Globus pallidus (tissue), 1 donor: ENCODE results near the gene NXPH4.

ENCODE experiments used
- DNase-seq: peaks from one replicate; pipeline ENCODE4 v3.0.0-alpha.2; 2015; ENCODE audit warnings: low spot score

NXPH4 gene

DNA sequence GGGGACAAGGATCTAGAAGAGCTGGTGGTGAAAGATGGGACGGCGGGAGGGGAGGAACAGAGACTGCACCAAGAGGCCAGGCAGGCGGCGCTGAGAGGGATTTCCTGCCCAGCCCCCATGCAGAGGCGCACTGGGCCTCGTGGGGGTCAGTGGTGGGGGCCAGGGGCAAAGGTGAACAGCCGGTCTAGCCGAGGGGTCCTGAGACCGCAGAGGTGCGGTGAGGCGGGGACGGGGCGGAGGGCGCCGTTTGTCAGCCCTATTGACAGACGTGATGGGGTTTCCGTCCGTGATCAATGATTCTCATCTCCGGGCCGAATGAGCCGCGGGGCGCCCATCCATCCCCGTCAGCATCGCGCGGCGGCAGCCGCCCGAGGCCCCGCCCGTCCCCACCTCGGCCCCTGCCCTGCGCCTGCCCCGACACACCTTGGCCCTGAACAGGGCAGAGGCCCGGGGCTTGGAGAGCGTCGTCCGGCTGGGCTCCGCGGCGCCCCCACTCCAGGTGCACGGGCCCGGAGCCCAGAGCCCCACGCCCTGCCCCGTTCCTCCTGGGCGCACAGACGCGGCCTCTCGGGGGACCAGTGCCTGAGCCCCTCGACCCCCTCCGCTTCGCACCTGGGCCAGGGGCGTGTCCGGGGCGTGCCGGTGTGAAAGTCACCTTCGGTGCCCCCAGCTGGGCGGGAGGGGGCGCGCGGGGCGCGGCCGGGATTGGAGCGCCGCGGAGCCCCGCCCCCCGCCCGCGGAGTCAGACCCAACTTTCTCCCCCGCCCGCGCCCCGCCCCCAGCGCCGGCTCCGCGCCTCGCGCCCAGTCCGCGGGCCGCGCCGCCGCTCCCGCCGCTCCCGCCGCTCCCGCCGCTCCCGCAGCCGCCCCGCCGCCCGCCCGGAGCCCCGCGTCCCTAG, at the start of gene NXPH4:
Gene NXPH4 (plus strand): TSS at position 781 of the 898 bp plus-strand sequence. CDS start 176 bp downstream, outside the sequence.
- no peak for DNase-seq

DNA sequence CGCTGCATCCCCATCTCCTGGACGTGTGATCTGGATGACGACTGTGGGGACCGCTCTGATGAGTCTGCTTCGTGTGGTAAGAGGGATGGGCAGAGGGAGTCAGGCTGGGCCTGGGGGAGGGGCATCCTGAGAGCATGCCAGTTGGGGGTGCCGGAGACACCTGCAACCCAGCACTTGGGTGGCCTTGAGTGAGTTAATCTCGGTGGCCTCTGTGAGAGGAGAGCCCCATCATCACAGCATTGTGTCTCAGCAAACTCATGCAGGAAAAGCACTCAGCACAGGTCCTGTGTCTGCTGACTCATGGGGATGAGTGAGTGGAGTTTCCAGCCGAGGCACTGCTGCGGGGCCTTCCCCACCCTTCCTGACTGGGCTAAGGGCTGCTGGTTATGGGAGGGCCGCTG, 49.6 kb upstream of the NXPH4 start:
- no peak for DNase-seq

DNA sequence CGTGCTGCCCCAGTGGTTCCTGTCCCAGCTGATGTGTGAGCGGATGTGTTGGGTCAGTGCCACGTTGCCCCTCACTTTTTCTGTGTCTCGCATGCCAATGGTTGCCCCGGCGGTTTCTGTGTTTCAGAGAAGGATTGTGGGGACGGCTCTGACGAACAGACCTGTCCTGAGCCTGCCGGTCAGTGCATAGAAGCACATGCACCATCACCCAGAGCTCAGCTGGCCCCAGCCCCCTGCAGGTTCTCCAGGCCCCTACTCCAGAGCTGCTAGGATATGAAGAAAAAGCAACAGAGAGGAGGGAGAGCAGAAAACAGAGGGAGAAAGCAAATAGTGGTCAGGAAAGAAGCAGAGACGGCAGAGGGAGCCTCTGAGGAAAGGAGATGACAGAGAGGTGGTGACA, 48.5 kb upstream of the NXPH4 start:
- DNase-seq: no peak

DNA sequence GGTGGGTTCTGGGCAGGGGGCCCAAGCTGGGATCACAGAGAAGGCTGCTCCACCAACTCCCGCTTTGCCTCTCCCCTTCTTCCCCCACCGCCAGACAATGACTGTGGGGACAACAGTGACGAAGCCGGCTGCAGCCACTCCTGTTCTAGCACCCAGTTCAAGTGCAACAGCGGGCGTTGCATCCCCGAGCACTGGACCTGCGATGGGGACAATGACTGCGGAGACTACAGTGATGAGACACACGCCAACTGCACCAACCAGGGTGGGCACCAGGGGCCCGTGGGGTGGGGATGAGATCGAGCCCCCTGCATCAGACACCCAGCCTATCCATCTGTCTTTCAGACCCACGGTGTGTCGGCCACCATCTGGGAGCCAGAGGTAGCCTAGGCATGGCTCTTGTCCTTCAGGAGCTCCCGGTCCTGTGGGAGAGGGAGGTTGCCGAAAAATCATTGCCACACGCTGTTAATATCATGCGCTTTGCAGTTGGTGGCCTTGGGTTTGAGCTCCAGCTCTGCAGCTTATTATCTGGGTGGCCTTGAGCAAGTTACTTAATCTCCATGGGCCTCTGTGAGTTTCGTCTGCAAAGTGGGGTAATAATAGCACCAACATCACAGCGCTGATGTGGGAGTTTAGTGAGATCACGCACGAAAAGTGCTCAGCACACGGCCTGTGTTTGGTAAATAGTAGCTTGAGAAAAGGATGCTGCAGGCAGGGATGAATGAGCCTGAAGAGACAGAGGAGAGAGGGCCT, 47.4 kb upstream of the NXPH4 start:
- DNase-seq: no peak

DNA sequence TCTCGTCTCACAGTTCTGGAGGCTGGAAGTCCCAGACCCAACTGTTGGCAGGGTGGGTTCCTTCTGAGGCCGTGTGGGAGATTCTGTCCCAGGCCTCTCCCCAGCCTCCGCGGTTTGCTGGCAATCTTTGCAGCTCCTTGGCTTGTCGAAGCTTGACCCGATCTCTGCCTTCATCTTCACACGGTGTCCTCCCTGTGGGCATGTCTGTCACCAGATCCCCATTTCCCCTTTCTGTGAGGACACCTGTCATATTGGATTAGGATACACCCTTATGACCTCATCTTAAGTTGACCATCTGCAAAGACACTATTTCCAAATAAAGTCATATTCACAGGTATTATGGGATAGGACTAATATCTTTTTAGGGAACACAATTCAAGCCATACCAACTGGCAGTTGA, 46.6 kb upstream of the NXPH4 start:
- no peak for DNase-seq

GRCh38 chr12:57170408-57170807, 46.2 kb upstream of the NXPH4 start:
- no peak for DNase-seq

- DNase-seq: no peak
These were observed 45.7 kb upstream of the NXPH4 start for GRCh38 chr12:57170927-57171326.

DNA sequence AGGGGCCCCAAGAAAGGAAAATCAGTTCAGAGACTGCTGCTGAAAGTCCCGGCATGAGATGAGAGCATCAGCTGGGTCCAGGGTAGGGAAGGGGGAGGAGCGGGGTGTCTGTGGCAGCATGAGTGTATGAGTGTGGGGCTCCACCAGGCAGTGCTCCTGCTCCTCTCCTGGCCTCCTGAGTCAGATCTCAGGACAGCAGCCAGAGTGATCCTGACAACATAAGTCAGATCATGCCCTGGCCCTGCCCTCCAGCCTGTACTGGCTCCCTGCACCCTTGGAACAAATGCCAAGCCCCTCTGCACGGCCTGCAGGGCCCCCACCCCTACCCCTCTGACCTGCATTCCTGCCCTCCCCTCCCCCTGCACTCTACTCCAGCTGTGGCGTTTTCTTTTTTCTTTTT, 44.9 kb upstream of the NXPH4 start:
- no peak for DNase-seq

GRCh38 chr12:57173089-57173488, 43.5 kb upstream of the NXPH4 start:
- no peak for DNase-seq

DNA sequence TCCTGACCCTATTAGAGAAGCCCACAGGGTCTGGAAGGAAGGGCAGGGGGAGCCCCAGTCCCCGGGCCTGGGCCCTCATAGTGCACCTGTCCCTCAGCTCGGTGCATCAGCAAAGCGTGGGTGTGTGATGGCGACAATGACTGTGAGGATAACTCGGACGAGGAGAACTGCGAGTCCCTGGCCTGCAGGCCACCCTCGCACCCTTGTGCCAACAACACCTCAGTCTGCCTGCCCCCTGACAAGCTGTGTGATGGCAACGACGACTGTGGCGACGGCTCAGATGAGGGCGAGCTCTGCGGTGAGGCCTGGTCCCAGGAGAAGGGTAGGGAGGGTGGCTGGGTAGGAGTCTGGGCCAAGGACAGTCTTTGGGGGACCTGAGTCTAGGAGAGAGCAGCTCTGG, 42.9 kb upstream of the NXPH4 start:
- no peak for DNase-seq

- peak; percentile 71 for DNase-seq
These were observed 41.0 kb upstream of the NXPH4 start for GRCh38 chr12:57175428-57176138.

DNA sequence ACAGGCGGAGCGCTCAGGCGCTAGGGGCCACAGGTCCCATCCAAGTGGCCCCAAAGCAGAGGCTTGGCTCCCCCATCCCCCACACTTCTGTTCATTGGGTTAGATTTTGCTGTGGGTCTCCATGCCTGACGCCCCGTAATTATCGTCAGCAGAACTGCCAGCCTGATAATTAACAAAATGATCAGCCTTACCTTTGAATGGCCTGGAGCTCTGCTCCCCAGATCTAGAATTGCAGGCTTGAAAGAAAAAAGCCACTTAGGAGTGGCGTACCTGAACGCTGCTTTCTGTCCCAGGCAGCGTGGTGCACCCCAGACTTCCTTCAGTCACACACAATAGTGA, 40.5 kb upstream of the NXPH4 start:
- no peak for DNase-seq

GRCh38 chr12:57176846-57177245, 39.7 kb upstream of the NXPH4 start:
- DNase-seq: no peak

GRCh38 chr12:57177354-57177753, 39.2 kb upstream of the NXPH4 start:
- no peak for DNase-seq

DNA sequence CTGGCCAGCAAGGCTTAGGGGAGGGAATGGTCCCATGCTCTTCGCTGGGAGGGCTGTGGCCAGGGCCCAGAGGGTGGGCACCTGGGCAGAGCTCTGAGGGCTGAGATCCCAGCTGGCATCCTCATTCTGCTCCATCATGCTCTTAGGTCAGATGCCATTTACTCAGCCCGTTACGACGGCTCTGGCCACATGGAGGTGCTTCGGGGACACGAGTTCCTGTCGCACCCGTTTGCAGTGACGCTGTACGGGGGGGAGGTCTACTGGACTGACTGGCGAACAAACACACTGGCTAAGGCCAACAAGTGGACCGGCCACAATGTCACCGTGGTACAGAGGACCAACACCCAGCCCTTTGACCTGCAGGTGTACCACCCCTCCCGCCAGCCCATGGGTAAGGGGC, 38.4 kb upstream of the NXPH4 start:
- DNase-seq: no peak

DNA sequence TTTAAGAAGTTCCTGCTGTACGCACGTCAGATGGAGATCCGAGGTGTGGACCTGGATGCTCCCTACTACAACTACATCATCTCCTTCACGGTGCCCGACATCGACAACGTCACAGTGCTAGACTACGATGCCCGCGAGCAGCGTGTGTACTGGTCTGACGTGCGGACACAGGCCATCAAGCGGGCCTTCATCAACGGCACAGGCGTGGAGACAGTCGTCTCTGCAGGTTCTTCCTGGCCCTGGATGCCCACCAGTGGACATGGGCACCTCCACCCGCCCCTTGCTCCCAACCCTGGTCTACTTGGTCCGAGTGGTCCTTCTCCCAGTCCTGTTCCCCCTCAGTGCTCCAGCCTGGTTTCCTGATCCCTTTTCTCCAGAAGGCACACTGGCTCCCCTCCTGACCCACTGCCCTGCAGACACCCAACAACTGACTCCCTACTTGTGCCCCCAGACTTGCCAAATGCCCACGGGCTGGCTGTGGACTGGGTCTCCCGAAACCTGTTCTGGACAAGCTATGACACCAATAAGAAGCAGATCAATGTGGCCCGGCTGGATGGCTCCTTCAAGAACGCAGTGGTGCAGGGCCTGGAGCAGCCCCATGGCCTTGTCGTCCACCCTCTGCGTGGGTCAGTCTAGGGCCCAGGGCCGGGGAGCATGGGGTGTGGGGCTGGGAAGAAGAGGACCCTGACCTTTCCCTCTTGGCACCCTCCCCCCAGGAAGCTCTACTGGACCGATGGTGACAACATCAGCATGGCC, 37.1 kb upstream of the NXPH4 start:
- DNase-seq: no peak

DNA sequence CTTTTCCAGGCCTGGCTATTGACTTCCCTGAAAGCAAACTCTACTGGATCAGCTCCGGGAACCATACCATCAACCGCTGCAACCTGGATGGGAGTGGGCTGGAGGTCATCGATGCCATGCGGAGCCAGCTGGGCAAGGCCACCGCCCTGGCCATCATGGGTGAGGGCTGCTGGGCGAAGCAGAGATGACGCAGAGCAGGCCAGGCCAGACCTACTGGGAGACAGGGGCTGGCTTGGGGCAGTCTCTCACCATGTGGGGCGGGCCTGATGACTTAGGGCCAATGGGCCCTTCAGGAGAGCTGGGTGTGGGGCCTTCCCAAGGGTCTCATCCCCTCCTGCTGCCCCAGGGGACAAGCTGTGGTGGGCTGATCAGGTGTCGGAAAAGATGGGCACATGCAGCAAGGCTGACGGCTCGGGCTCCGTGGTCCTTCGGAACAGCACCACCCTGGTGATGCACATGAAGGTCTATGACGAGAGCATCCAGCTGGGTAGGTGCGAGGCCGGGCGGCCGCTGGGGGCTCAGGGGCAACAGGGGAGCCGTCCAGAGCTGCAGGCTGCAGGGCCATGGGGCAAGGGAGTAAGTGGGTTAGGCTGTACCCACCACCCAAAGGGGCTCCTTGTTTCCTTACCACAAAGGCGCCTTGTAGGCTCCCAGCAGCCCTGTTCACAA, 36.1 kb upstream of the NXPH4 start:
- no peak for DNase-seq

DNA sequence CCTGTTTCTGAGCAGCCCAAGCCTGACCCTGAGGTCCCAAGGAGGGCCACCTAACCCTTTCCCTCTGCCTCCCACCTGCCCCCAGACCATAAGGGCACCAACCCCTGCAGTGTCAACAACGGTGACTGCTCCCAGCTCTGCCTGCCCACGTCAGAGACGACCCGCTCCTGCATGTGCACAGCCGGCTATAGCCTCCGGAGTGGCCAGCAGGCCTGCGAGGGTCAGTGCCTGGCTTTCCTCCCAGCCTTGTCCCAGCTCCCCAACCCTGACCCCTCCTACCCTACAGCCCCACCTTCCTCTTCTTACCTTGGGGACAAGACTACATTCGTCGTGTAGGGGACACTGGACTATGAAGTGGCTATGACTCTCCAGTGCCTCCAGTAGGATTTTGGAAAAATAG, 35.5 kb upstream of the NXPH4 start:
- DNase-seq: no peak

DNA sequence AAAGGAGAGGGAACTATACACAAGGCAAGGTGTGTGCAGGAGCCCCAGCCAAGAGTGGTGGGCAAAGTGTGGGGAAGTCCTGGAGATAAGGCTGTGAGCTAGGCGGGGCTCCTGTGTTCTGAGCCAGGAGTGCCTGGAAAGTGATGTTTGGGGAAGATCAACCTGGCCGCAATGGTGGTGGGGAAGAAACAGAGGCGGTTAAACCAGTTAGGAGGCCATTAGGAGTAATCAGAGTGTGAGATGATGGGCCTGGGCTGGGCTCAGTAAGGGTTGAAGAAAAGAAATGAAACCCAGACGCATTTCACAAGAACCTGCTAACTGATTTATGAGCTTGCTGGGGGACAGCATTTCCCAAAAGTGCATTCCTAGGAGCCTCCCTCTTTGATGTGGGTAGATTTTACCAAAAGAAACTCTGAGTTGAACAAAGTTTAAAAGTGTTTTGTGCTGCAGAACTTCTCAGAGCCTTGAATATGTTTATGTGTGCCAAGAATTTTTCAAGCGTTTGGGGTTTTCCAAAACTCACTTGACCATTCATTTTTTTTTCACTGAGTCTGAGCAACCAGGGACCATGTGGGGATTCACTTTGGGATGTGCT, 34.9 kb upstream of the NXPH4 start:
- DNase-seq: no peak

DNA sequence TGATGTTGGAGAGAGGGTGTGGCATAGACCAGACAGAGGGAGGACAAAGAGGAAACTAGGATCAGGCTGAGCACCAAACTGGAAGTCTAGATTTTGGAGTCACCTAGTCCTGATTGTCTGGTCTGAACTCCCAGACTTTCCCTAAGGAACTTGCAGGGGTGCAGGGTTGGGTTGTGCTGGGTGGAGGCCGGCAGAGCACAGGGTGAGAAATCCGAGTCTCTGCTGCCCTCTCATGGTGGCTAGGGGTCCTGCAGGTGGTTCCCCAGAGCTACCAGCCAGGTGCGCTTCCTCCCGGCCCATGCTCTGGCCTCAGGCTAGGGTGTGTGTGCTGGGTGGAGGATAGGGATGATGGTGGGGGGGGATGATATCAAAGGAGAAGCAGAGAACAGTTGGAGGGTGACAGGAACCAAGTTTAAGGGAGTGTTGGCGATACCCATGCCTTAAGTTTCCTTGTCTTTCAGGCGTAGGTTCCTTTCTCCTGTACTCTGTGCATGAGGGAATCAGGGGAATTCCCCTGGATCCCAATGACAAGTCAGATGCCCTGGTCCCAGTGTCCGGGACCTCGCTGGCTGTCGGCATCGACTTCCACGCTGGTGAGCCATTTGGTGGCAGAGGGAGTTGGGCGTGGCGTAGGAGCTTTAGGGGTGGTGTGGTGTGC, 33.5 kb upstream of the NXPH4 start:
- DNase-seq: peak; percentile 40
